Upper lobe of left lung (tissue), 6 donors: Measurements from ENCODE around the gene FRAS1. TPM values are rescaled to one million over a fixed set of nuclear protein-coding genes. Genes with fewer than 3 reads are reported as not detected.
"Not testable (repeated sequence)": the region's sequence is repeated elsewhere in the genome, so short reads cannot be mapped to it uniquely, and the experiment has no call there.

Source experiments
- ATAC-seq, 2 donors: fragments of 200-7000 bp; cut with Tn5 transposase; one replicate each; pipeline ENCODE4 v1.9.1; 2022; ENCODE audit warnings: mild to moderate bottlenecking in 2 of 2, moderate library complexity in 2 of 2; ENCODE audit not compliant: low FRiP score in 2 of 2
- DNase-seq, 2 donors: peaks; one replicate each; pipeline ENCODE4 v3.0.0-alpha.2; 2019 to 2020
- H3K27ac ChIP-seq, 4 donors: fragments of 200-600 bp; sonication (generic); one replicate each; pipeline ENCODE4 v1.5.1; 2016 to 2019
- H3K27me3 ChIP-seq, 4 donors: fragments of 200-600 bp; sonication (generic); one replicate each; pipeline ENCODE4 v1.5.1; 2017 to 2019
- H3K36me3 ChIP-seq, 4 donors: fragments of 200-600 bp; sonication (generic); one replicate each; pipeline ENCODE4 v1.5.1; 2016 to 2019
- H3K4me1 ChIP-seq, 4 donors: fragments of 200-600 bp; sonication (generic); one replicate each; pipeline ENCODE4 v1.5.1; 2018 to 2019
- H3K4me3 ChIP-seq, 4 donors: fragments of 200-600 bp; sonication (generic); one replicate each; pipeline ENCODE4 v1.5.1; 2017 to 2019; ENCODE audit warnings: mild to moderate bottlenecking in 2 of 4, moderate library complexity in 1 of 4
- H3K9me3 ChIP-seq, 4 donors: fragments of 200-600 bp; sonication (generic); one replicate each; pipeline ENCODE4 v1.5.1; 2018 to 2019
- EP300 ChIP-seq, 4 donors: sonication (generic); formaldehyde crosslinking; IDR thresholded peaks; one replicate each; pipeline ENCODE4 v1.5.1; 2017; ENCODE audit warnings: antibody characterized with exemption in 4 of 4, control low read depth in 2 of 4
- POLR2A ChIP-seq, 4 donors: fragments of 450-650 bp; IDR thresholded peaks; one replicate each; pipeline ENCODE4 v1.5.1; 2016 to 2017; ENCODE audit warnings: antibody characterized with exemption in 4 of 4, mild to moderate bottlenecking in 2 of 4
- POLR2AphosphoS5 ChIP-seq, 2 donors: sonication (generic); formaldehyde crosslinking; IDR thresholded peaks; one replicate each; pipeline ENCODE4 v1.5.1; 2017; ENCODE audit warnings: antibody characterized with exemption in 2 of 2
- WGBS, 2 donors: methylation state at CpG; one replicate each; pipeline ENCODE4 v1.1.5; 2017 to 2018; 5-methylcytosine and 5-hydroxymethylcytosine counted together
- total RNA-seq, 6 donors: library from RNA; depleted of rRNA in 4 of 6; stranded (reverse); fragments of >200 nt in 4 of 6; gene quantifications; one replicate each; pipeline versions ENCODE4 v1.1.0 to v1.2.1, GENCODE V29; 2016 to 2021
- TF ChIP-seq, protein P1 (sequence below), 6 experiments: fragments of 450-650 bp in 4 of 6; fragments of 200-600 bp in 2 of 6; sonication (generic) in 2 of 6; IDR thresholded peaks; one replicate each; pipeline ENCODE4 v1.5.1; 2016 to 2019; ENCODE audit warnings: antibody characterized with exemption in 6 of 6
- donor health status: DM: no; HTN: no; CAD: no; lungs with moderate emphysema.
- donor health status: DM: no; HTN: yes; CAD: no; lungs with severe emphysema.

Gene FRAS1
- total RNA-seq, 6 donors from 2014 or later = 3.9 to 11.2 (median 6.7) TPM

DNA sequence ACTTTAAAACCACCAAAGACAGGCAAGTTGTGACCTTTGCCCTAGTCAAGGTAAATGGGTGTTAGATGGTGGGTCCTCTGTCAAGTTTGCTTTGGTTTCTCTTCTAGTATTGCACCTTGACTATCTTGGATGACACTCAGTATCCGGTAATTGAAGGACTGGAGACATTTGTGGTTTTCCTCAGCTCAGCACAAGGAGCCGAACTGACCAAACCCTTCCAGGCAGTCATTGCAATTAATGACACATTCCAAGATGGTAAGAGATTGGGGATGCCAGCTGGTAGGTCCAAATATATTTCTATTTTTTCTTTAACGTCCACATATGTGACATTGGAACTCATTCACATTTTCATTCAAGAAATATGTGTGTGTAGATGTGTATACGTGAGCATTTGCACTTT is 425.2 kb downstream of the FRAS1 start:
- ATAC-seq (no peak), DNase-seq (no peak)
- no peaks in the 10 kb centered on the region for H3K27me3 ChIP-seq
- H3K4me1 ChIP-seq = no peaks in the 10 kb centered on the region
- WGBS, 2 donors = 69 to 87% methylated on average over 4 of the region's 4 CpGs
- no peak overlapping the region for H3K4me3 ChIP-seq
- TF ChIP-seq, protein P1, sequence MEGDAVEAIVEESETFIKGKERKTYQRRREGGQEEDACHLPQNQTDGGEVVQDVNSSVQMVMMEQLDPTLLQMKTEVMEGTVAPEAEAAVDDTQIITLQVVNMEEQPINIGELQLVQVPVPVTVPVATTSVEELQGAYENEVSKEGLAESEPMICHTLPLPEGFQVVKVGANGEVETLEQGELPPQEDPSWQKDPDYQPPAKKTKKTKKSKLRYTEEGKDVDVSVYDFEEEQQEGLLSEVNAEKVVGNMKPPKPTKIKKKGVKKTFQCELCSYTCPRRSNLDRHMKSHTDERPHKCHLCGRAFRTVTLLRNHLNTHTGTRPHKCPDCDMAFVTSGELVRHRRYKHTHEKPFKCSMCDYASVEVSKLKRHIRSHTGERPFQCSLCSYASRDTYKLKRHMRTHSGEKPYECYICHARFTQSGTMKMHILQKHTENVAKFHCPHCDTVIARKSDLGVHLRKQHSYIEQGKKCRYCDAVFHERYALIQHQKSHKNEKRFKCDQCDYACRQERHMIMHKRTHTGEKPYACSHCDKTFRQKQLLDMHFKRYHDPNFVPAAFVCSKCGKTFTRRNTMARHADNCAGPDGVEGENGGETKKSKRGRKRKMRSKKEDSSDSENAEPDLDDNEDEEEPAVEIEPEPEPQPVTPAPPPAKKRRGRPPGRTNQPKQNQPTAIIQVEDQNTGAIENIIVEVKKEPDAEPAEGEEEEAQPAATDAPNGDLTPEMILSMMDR (IDR thresholded peaks at IDR 0.05) = no peak
- no peak for TF ChIP-seq POLR2A (IDR thresholded peaks at IDR 0.05)
- TF ChIP-seq POLR2AphosphoS5 (IDR thresholded peaks at IDR 0.05) = no peak
- no peak for TF ChIP-seq EP300 (IDR thresholded peaks at IDR 0.05)
- no peak overlapping the region for H3K27ac ChIP-seq
- no peaks in the 10 kb centered on the region for H3K36me3 ChIP-seq
- no peaks in the 10 kb centered on the region for H3K9me3 ChIP-seq

DNA sequence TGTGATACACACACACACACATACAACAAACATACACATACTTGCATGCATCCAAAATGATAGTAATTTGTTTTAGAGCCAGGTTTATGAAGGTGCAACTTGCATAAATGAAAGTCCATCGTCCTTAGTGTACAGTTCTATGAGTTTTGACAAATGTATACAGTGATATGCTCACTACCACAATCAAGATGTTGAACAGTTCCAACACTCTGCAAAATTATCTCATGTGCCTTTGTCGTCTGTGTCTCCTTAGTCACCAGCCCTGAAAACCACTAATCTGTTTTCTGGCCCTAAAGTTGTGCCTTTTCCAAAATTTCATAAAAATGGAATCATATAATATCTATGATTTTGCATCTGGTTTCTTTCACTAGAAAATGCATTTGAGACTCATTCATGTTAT is 426.7 kb downstream of the FRAS1 start:
- Histone ChIP-seq H3K9me3 (no peaks in the 10 kb centered on the region), H3K27me3 (no peaks in the 10 kb centered on the region), H3K36me3 (no peaks in the 10 kb centered on the region), H3K4me1 (no peaks in the 10 kb centered on the region), H3K27ac (no peak overlapping the region), H3K4me3 (no peak overlapping the region)
- TF ChIP-seq POLR2AphosphoS5 (IDR thresholded peaks at IDR 0.05) (no peak), EP300 (IDR thresholded peaks at IDR 0.05) (no peak), POLR2A (IDR thresholded peaks at IDR 0.05) (no peak)
- TF ChIP-seq, protein P1 (IDR thresholded peaks at IDR 0.05) = no peak
- DNase-seq (no peak), ATAC-seq (no peak)
- 79 to 81% methylated on average over 2 of the region's 2 CpGs for WGBS, 2 donors

DNA sequence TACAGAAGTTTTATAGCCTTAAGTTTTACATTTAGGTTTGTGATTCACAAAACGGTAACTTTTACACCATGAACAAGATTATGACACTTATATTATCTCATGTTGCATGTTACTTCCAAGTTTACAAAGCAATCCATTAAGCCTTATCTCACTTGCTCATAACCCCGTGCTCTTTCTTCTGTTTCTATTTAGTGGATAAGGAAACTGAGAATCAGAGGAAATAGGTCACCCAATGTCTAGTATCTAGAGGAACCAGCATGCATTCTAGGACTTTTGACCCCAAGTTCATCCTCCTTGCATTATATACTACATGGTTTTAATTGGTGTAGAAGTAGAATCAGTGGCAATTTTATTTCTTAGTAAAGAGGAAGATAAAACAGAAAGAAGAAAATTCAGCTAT is 427.5 kb downstream of the FRAS1 start:
- no peak for ATAC-seq
- no peak overlapping the region for H3K27ac ChIP-seq
- H3K36me3 ChIP-seq = no peaks in the 10 kb centered on the region
- H3K9me3 ChIP-seq = no peaks in the 10 kb centered on the region
- H3K27me3 ChIP-seq = no peaks in the 10 kb centered on the region
- H3K4me1 ChIP-seq = no peaks in the 10 kb centered on the region
- DNase-seq = no peak
- WGBS, 2 donors = 20 to 31% methylated on average over 2 of the region's 2 CpGs
- TF ChIP-seq, protein P1 (IDR thresholded peaks at IDR 0.05) = no peak
- no peak for TF ChIP-seq EP300 (IDR thresholded peaks at IDR 0.05)
- TF ChIP-seq POLR2A (IDR thresholded peaks at IDR 0.05) = no peak
- no peak for TF ChIP-seq POLR2AphosphoS5 (IDR thresholded peaks at IDR 0.05)
- no peak overlapping the region for H3K4me3 ChIP-seq

DNA sequence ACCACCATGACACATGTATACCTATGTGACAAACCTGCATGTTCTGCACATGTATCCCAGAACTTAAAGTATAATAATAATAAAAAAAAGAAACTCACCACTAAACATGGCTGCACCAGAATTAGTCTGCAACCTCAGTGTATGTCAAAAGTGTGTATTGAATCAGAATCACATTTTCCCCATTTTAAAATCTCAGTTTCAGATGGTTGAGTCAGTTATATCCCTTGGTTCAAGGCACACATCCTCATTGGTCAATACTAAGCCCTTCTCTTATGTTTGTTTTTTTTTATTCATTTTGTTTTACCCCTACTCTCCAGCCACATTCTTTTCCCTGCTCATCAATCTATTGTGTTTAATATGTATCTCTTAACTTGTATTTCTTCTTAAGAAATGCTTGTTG is 436.6 kb downstream of the FRAS1 start:
- Histone ChIP-seq H3K4me1 (no peaks in the 10 kb centered on the region), H3K4me3 (no peak overlapping the region), H3K27me3 (no peaks in the 10 kb centered on the region), H3K36me3 (no peaks in the 10 kb centered on the region), H3K9me3 (no peaks in the 10 kb centered on the region), H3K27ac (no peak overlapping the region)
- no peak for ATAC-seq
- TF ChIP-seq POLR2AphosphoS5 (IDR thresholded peaks at IDR 0.05) = no peak
- DNase-seq = no peak

DNA sequence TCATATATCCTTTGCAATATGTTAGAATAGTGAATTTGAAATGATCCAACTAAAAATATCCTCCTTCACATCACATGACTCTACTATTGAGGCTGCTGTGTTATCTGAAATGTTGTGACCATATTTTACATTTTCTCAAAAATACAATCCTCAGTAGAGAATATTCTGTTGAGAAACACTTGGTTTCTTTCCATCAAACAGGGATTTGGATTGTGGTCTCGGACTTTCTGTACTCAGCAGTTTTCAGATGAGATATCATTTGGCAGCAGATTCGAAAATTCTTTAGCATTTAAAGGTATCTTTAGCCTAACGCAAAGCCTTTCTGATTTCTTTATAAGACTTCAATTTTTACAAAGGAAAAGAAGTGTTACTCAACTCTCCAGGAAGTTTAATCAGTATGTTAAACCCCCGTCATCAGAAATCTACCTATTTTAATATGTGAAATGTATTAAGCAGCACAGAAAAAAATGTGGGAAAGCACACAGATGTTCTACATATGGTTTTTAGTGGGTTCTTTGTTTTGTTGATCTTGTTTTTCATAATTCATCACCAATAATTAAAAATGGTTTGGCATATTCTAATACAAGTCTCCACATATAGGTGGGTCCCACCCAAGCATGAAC is 439.0 kb downstream of the FRAS1 start:
- Histone ChIP-seq H3K4me3 (no peak overlapping the region), H3K9me3 (no peaks in the 10 kb centered on the region), H3K4me1 (no peaks in the 10 kb centered on the region), H3K27ac (no peak overlapping the region), H3K27me3 (no peaks in the 10 kb centered on the region), H3K36me3 (no peaks in the 10 kb centered on the region)
- ATAC-seq (no peak), DNase-seq (no peak)
- TF ChIP-seq, protein P1 (IDR thresholded peaks at IDR 0.05) = no peak
- no peak for TF ChIP-seq POLR2A (IDR thresholded peaks at IDR 0.05)
- no peak for TF ChIP-seq EP300 (IDR thresholded peaks at IDR 0.05)
- no peak for TF ChIP-seq POLR2AphosphoS5 (IDR thresholded peaks at IDR 0.05)
- WGBS, 2 donors = 81% methylated on average over 4 of the region's 4 CpGs

DNA sequence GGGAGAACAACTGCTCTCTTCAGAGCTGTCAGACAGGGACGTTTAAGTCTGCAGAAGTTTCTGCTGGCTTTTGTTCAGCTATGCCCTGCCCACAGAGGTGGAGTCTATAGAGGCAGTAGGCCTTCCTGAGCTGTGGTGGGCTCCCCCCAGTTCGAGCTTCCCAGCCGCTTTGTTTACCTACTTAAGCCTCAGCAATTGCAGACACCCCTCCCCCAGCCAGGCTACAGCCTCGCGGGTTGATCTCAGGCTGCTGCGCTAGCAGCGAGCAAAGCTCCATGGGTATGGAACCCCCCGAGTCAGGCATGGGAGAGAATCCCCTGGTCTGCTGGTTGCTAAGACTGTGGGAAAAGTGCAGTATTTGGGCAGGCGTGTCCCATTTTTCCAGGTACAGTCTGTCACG is 449.1 kb downstream of the FRAS1 start:
- not testable (repeated sequence) for H3K4me1 ChIP-seq, H3K4me3 ChIP-seq, H3K36me3 ChIP-seq, H3K27ac ChIP-seq, H3K9me3 ChIP-seq, H3K27me3 ChIP-seq, ATAC-seq
- DNase-seq = peak in 1 of 2 donors; percentile 1
- 63 to 65% methylated on average over 6 to 10 of the region's 10 CpGs for WGBS, 2 donors
